Measurements from ENCODE around the gene IRAK1. TPM values are rescaled to one million over a fixed set of nuclear protein-coding genes. Genes with fewer than 3 reads are reported as not detected.

IRAK1 gene
- total RNA-seq, 2 donors from 2014 or later = 113 to 122 TPM

GRCh38 chrX:154006947-154007346 is 12.8 kb downstream of the IRAK1 start:
- Histone ChIP-seq H3K27me3 (replicated peaks; ENCODE audit: insufficient read depth) (no peaks in the 10 kb centered on the region), H3K4me1 (replicated peaks) (no peaks in the 10 kb centered on the region), H3K9me3 (no peaks in the 10 kb centered on the region), H3K4me3 (no peak overlapping the region), H3K36me3 (no peaks in the 10 kb centered on the region), H3K27ac (no peak overlapping the region)
- no peak for DNase-seq (ENCODE audit: low spot score)
- TF ChIP-seq CTCF (IDR thresholded peaks at IDR 0.05) (no peak), POLR2AphosphoS5 (IDR thresholded peaks at IDR 0.05) (no peak), POLR2A (IDR thresholded peaks at IDR 0.05) (no peak)
- WGBS = 89% methylated on average over 7 of the region's 20 CpGs
- intact Hi-C loops (cut with DNase I) = no loop called here

GRCh38 chrX:154004315-154004714 is 15.4 kb downstream of the IRAK1 start:
- H3K4me1 ChIP-seq (replicated peaks) = no peaks in the 10 kb centered on the region
- H3K36me3 ChIP-seq = no peaks in the 10 kb centered on the region
- intact Hi-C loops (cut with DNase I) = no loop called here
- TF ChIP-seq POLR2A (IDR thresholded peaks at IDR 0.05) (no peak), CTCF (IDR thresholded peaks at IDR 0.05) (no peak), POLR2AphosphoS5 (IDR thresholded peaks at IDR 0.05) (no peak)
- no peaks in the 10 kb centered on the region for H3K9me3 ChIP-seq
- DNase-seq (ENCODE audit: low spot score) = no peak
- 81% methylated on average over 11 of the region's 11 CpGs for WGBS
- no peak overlapping the region for H3K4me3 ChIP-seq
- H3K27ac ChIP-seq = no peak overlapping the region
- H3K27me3 ChIP-seq (replicated peaks; ENCODE audit: insufficient read depth) = no peaks in the 10 kb centered on the region

GRCh38 chrX:154002215-154002719 is 17.4 kb downstream of the IRAK1 start:
- no peak for DNase-seq (ENCODE audit: low spot score)

GRCh38 chrX:154000051-154000450 is 19.7 kb downstream of the IRAK1 start:
- Histone ChIP-seq H3K27me3 (replicated peaks; ENCODE audit: insufficient read depth) (no peaks in the 10 kb centered on the region), H3K27ac (peak overlapping the region; percentile 55 to 60), H3K36me3 (no peaks in the 10 kb centered on the region), H3K9me3 (no peaks in the 10 kb centered on the region), H3K4me1 (replicated peaks) (no peaks in the 10 kb centered on the region), H3K4me3 (no peak overlapping the region)
- TF ChIP-seq POLR2A (IDR thresholded peaks at IDR 0.05) (no peak), POLR2AphosphoS5 (IDR thresholded peaks at IDR 0.05) (no peak), CTCF (IDR thresholded peaks at IDR 0.05) (no peak)
- WGBS = 5% methylated on average over 4 of the region's 5 CpGs
- intact Hi-C loops (cut with DNase I) = no loop called here
- no peak for DNase-seq (ENCODE audit: low spot score)

More at GRCh38 chrX:154002215-154002719, 17.4 kb downstream of the IRAK1 start:
- no peak overlapping the region for H3K27ac ChIP-seq
- no peaks in the 10 kb centered on the region for H3K4me1 ChIP-seq (replicated peaks)
- H3K36me3 ChIP-seq = no peaks in the 10 kb centered on the region
- H3K9me3 ChIP-seq = no peaks in the 10 kb centered on the region
- TF ChIP-seq CTCF (IDR thresholded peaks at IDR 0.05) = no peak
- no peak for TF ChIP-seq POLR2A (IDR thresholded peaks at IDR 0.05)
- TF ChIP-seq POLR2AphosphoS5 (IDR thresholded peaks at IDR 0.05) = no peak
- H3K4me3 ChIP-seq = no peak overlapping the region
- H3K27me3 ChIP-seq (replicated peaks; ENCODE audit: insufficient read depth) = no peaks in the 10 kb centered on the region
- 63% methylated on average over 17 of the region's 17 CpGs for WGBS
- intact Hi-C loops (cut with DNase I) = no loop called here

- no peak for TF ChIP-seq POLR2A (IDR thresholded peaks at IDR 0.05)
- TF ChIP-seq CTCF (IDR thresholded peaks at IDR 0.05) = no peak
- no peak for TF ChIP-seq POLR2AphosphoS5 (IDR thresholded peaks at IDR 0.05)
- Histone ChIP-seq H3K4me3 (no peak overlapping the region), H3K4me1 (replicated peaks) (no peaks in the 10 kb centered on the region), H3K27ac (peak overlapping the region; percentile 55 to 60), H3K9me3 (no peaks in the 10 kb centered on the region), H3K36me3 (no peaks in the 10 kb centered on the region), H3K27me3 (replicated peaks; ENCODE audit: insufficient read depth) (no peaks in the 10 kb centered on the region)
- DNase-seq (ENCODE audit: low spot score) = no peak
- 19% methylated on average over 16 of the region's 19 CpGs for WGBS
- intact Hi-C loops (cut with DNase I) = no loop called here
Measured at GRCh38 chrX:153999359-154000037, 20.2 kb downstream of the IRAK1 start.
